ENCODE data around the gene LSM4. TPM values are rescaled to one million over a fixed set of nuclear protein-coding genes. Genes with fewer than 3 reads are reported as not detected.
"Not testable (repeated sequence)": the region's sequence is repeated elsewhere in the genome, so short reads cannot be mapped to it uniquely, and the experiment has no call there.

Gene LSM4
- total RNA-seq, 1 donor from 2014 or later: 150 TPM

DNA sequence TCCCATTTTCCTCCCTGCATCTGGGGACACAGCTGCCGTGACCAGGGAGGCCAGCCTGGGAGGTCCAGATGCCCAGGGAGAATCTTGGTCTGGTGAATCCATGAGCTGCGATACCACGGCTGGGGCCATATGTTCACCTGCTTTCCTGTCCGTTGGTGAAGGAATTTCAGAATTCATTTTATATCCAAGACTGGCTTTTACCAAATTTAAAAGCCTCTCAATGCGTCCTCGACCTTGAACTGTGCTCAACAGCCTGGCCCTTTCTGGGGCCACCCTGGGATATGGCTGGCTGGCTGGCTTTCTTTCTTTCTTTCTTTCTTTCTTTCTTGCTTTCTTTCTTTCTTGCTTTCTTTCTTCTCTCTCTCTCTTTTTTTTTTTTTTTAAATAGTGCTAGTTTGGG is 40.9 kb upstream of the LSM4 start:
- Mint-ChIP-seq H3K4me1 (ENCODE audit: low read depth) (peaks cover 5% of the 10 kb centered on the region), H3K27me3 (no peaks in the 10 kb centered on the region), H3K27ac (peak overlapping the region; percentile 49), H3K36me3 (ENCODE audit: insufficient read depth) (peaks cover 28% of the 10 kb centered on the region), H3K4me3 (ENCODE audit: low read depth) (no peak overlapping the region), H3K9me3 (ENCODE audit: low read depth) (no peaks in the 10 kb centered on the region)
- TF ChIP-seq, protein P1, sequence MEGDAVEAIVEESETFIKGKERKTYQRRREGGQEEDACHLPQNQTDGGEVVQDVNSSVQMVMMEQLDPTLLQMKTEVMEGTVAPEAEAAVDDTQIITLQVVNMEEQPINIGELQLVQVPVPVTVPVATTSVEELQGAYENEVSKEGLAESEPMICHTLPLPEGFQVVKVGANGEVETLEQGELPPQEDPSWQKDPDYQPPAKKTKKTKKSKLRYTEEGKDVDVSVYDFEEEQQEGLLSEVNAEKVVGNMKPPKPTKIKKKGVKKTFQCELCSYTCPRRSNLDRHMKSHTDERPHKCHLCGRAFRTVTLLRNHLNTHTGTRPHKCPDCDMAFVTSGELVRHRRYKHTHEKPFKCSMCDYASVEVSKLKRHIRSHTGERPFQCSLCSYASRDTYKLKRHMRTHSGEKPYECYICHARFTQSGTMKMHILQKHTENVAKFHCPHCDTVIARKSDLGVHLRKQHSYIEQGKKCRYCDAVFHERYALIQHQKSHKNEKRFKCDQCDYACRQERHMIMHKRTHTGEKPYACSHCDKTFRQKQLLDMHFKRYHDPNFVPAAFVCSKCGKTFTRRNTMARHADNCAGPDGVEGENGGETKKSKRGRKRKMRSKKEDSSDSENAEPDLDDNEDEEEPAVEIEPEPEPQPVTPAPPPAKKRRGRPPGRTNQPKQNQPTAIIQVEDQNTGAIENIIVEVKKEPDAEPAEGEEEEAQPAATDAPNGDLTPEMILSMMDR (IDR thresholded peaks at IDR 0.05; ENCODE audit: unreplicated experiment): no peak
- no peak for DNase-seq (ENCODE audit: low spot score, unreplicated experiment)

DNA sequence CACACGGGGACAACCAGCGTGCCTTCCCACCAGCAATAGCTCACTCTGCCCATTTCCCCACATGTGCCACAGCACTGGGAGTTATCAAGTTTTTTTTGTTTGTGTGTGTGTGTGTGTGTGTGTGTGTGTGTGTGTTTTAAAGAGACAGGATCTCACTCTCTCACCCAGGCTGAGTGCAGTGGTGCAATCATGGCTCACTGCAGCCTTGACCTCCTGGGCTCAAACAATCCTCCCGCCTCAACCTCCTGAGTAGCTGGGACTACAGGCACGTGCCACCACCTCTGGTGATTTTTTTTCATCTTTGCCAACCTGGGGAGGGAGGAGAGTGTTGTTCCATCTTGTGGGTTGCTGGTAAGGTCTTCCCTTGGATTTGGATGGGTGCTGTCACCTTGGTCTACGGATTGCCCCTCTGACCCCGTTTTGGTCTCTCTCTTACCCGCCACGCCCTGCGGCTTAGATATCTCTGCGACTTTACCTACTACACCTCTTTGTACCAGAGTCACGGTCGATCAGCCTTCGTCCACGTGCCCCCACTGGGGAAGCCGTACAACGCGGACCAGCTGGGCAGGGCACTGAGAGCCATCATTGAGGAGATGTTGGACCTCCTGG is 40.2 kb upstream of the LSM4 start:
- no peak for DNase-seq (ENCODE audit: low spot score, unreplicated experiment)
- Mint-ChIP-seq H3K9me3 (ENCODE audit: low read depth) (no peaks in the 10 kb centered on the region), H3K36me3 (ENCODE audit: insufficient read depth) (peaks cover 33% of the 10 kb centered on the region), H3K27ac (peak overlapping the region; percentile 45), H3K4me1 (ENCODE audit: low read depth) (peaks cover 5% of the 10 kb centered on the region), H3K27me3 (no peaks in the 10 kb centered on the region), H3K4me3 (ENCODE audit: low read depth) (no peak overlapping the region)
- TF ChIP-seq, protein P1 (IDR thresholded peaks at IDR 0.05; ENCODE audit: unreplicated experiment): no peak

DNA sequence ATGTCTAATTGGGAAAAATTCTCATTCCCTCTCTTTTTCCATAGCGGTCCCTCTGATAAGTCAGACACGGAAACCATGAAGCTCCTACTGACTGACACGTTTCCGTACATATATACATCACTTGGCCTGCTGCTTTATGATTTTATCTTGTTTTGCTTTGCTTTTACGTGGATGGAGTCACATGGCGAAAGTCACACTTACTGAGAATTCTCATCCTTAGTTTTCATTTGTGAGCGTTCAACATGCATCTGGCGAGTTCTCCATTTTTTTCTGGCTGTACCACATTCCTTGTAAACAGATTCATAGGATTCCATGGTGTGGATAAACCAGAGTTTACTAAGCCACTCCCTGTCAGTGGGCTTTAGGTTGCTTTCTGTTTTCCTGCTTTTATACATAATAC is 38.8 kb upstream of the LSM4 start:
- no peak overlapping the region for H3K4me3 Mint-ChIP-seq (ENCODE audit: low read depth)
- no peak overlapping the region for H3K27ac Mint-ChIP-seq
- TF ChIP-seq, protein P1 (IDR thresholded peaks at IDR 0.05; ENCODE audit: unreplicated experiment): no peak
- no peaks in the 10 kb centered on the region for H3K9me3 Mint-ChIP-seq (ENCODE audit: low read depth)
- peaks cover 43% of the 10 kb centered on the region for H3K36me3 Mint-ChIP-seq (ENCODE audit: insufficient read depth)
- H3K4me1 Mint-ChIP-seq (ENCODE audit: low read depth): peaks cover 5% of the 10 kb centered on the region
- no peaks in the 10 kb centered on the region for H3K27me3 Mint-ChIP-seq
- no peak for DNase-seq (ENCODE audit: low spot score, unreplicated experiment)

DNA sequence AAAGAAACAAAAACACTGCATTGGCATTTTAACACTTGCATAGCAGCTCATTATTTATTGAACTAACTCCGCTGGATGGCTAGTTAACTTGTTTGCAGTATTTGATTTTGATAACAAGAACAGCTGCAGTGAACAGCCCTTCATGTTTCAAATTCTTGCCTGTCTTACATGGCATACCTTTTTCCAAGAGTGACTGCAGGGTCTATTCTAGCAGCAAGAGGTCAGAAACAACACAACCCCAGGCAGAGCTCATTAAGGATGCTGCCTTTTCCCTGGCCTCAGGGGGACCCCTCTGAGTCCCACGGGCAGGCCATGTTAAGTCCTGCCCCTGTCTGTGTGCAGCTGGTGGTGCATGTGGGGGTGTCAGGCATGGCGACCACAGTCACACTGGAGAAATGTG is 34.2 kb upstream of the LSM4 start:
- TF ChIP-seq, protein P1 (IDR thresholded peaks at IDR 0.05; ENCODE audit: unreplicated experiment): no peak
- no peak overlapping the region for H3K4me3 Mint-ChIP-seq (ENCODE audit: low read depth)
- no peak overlapping the region for H3K27ac Mint-ChIP-seq
- no peak for DNase-seq (ENCODE audit: low spot score, unreplicated experiment)
- no peaks in the 10 kb centered on the region for H3K27me3 Mint-ChIP-seq
- peaks cover 40% of the 10 kb centered on the region for H3K36me3 Mint-ChIP-seq (ENCODE audit: insufficient read depth)
- H3K4me1 Mint-ChIP-seq (ENCODE audit: low read depth): no peaks in the 10 kb centered on the region
- no peaks in the 10 kb centered on the region for H3K9me3 Mint-ChIP-seq (ENCODE audit: low read depth)

DNA sequence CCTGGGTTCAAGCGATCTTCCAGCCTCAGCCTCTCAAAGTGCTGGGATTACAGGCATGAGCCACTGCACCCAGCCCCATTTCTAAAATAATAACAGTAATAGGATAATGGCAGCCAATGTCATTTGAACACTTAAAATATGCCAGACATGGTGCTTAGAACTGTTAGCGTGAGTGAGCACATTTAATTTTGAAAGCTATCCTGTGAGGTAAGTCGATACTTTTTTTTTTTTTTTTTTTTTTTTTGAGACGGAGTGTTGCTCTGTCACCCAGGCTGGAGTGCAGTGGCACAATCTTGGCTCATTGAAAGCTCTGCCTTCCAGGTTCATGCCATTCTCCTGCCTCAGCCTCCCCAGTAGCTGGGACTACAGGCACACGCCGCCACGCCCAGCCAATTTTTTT is 31.9 kb upstream of the LSM4 start:
- not testable (repeated sequence) for H3K4me3 Mint-ChIP-seq (ENCODE audit: low read depth); H3K9me3 Mint-ChIP-seq (ENCODE audit: low read depth); H3K27me3 Mint-ChIP-seq; H3K4me1 Mint-ChIP-seq (ENCODE audit: low read depth); DNase-seq (ENCODE audit: low spot score, unreplicated experiment); H3K27ac Mint-ChIP-seq
- peaks cover 37% of the 10 kb centered on the region for H3K36me3 Mint-ChIP-seq (ENCODE audit: insufficient read depth)

DNA sequence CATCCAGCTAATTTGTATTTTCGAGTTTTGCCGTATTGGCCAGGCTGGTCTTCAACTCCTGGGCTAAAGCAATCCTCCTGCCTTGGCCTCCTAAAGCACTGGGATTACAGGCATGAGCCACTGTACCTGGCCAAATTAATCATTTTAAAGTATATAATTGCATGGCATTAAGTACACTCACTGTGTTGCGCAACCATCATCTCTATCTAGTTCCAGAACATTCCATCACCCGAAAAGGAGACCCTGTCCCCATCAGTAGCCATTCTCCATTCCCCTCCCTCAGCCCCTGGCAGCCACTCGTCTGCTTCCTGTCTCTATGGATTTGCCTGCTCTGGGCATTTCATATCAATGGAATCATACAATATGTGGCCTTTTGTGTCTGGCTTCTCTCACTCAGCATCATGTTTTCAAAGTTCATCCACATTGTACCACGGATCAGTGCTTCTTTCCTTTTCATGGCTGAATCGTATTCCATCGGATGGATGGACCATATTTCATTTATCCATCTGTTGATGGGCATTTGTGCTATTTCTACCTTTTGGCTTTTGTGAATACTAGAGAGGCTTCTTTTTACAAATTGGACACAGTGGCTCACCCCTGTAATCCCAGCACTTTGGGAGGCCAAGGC is 30.6 kb upstream of the LSM4 start:
- H3K4me3 Mint-ChIP-seq (ENCODE audit: low read depth): no peak overlapping the region
- H3K27ac Mint-ChIP-seq: no peak overlapping the region
- TF ChIP-seq, protein P1 (IDR thresholded peaks at IDR 0.05; ENCODE audit: unreplicated experiment): no peak
- no peaks in the 10 kb centered on the region for H3K9me3 Mint-ChIP-seq (ENCODE audit: low read depth)
- no peaks in the 10 kb centered on the region for H3K4me1 Mint-ChIP-seq (ENCODE audit: low read depth)
- H3K36me3 Mint-ChIP-seq (ENCODE audit: insufficient read depth): peaks cover 36% of the 10 kb centered on the region
- no peak for DNase-seq (ENCODE audit: low spot score, unreplicated experiment)
- no peaks in the 10 kb centered on the region for H3K27me3 Mint-ChIP-seq

All from progenitor cell of endocrine pancreas (in vitro differentiated cells).